Left ventricle myocardium superior (tissue), 1 donor: ENCODE results near the gene CLDN19. TPM values are rescaled to one million over a fixed set of nuclear protein-coding genes. Genes with fewer than 3 reads are reported as not detected.
"Not testable (repeated sequence)": the region's sequence is repeated elsewhere in the genome, so short reads cannot be mapped to it uniquely, and the experiment has no call there.

Source experiments
- ATAC-seq: fragments of 200-7000 bp; cut with Tn5 transposase; one replicate; pipeline ENCODE4 v1.9.1; 2020; ENCODE audit warnings: mild to moderate bottlenecking, moderate library complexity
- DNase-seq: peaks from one replicate; pipeline ENCODE4 v3.0.0-alpha.2; 2020
- intact Hi-C: fragments of 100-400 bp; cut with micrococcal nuclease; formaldehyde crosslinking; loops from one replicate; pipeline ENCODE4 v1.11.0; 2022
- total RNA-seq: library from RNA; stranded (reverse); fragmentation: NEBNext Ultra II Directional; extraction: Animal tissue kit (Norgen Biotek cat#: 25700); gene quantifications from one replicate; pipeline ENCODE4 v1.2.1, GENCODE V29; 2021
- donor health status: DM: no; HTN: yes; CAD: no; lungs with severe emphysema.

The CLDN19 gene
- total RNA-seq, 1 donor from 2014 or later = not detected

- intact Hi-C loops = no loop called here
- ATAC-seq (no peak), DNase-seq (no peak)
Observed at GRCh38 chr1:42765269-42765668, 25.2 kb upstream of the CLDN19 start.

DNA sequence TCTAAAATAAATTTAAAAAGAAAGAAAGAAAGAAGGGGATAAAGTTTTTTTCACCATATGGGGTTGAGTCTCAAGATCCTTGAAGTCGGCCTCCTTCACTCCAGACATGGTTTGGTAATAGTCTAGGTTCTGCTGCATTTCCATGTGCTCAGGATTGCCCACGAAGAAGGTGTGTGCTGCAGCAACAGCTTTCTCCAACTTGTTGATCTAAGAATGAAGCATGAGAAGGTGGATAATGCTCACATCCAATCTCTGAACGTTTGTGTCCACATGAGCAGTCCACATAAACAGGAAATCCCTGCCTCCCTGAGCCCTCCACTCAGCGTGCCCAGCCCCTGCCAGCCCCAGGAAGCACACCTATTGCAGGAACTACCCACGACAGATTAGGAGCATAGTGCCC, 22.2 kb upstream of the CLDN19 start:
- intact Hi-C loops = no loop called here
- DNase-seq (no peak), ATAC-seq (no peak)

GRCh38 chr1:42761567-42761966, 21.5 kb upstream of the CLDN19 start:
- DNase-seq = no peak
- ATAC-seq = no peak
- intact Hi-C loops = no loop called here

DNA sequence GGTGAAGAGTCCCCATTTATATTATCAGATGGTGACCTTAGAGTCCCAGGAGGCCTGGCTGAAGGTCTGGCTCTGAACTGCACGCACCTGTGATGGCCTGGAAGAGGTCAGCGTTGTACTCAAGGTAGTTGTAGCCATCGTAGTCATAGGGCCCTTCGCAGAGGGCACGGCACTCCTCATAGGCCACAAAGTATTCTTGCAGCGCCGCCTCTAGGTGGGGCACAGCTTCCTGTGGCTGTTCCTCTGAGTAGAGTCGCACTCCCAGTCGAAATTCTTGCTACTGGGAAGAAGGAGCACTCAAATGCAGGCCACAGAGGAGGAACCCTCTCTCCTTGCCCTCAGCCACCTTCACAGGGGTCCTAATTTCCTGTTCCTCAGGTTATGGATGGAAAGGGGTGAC, 19.1 kb upstream of the CLDN19 start:
- DNase-seq (no peak), ATAC-seq (no peak)
- intact Hi-C loops = no loop called here

DNA sequence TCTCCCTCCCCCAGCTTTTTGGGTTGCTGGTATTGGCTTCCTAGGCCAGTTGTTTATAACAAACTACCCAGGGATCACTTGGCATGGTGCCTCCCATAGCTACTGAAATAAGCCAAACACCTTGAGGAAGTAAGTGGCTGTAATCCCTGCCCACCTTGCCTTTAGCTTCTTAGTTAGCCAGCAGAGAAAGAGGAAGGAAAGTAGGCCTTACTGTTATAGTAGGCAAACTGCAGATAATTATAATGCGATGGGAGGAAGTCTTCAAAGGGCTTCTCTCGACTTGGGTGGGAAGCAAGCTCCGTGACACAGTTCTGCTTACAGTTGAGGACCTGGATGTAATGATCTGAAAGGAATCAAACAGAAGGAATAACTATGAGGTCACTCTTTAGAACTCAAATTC, 18.6 kb upstream of the CLDN19 start:
- intact Hi-C loops = no loop called here
- DNase-seq (no peak), ATAC-seq (no peak)

DNA sequence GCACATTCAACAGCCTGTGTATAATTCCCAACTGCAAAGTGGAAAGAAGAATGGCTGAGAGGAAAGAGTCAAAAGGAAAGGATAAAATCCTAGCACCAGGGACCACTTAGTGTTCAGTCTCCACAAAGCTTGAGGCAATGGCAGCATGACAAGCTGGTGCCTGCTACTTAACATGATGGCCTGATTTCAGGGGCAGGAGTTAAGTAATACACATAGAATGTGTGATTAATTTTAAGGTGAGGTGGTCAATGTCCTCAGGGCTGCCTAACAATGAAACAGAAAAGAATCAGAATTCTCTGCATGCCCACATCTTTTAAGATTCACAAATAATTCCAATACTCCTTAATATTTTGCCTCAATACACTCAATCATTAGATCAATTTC, 17.8 kb upstream of the CLDN19 start:
- DNase-seq = no peak
- no peak for ATAC-seq
- intact Hi-C loops = no loop called here

GRCh38 chr1:42756956-42757891, 17.2 kb upstream of the CLDN19 start:
- intact Hi-C loops = no loop called here
- peak; percentile 60 for ATAC-seq
- no peak for DNase-seq

DNA sequence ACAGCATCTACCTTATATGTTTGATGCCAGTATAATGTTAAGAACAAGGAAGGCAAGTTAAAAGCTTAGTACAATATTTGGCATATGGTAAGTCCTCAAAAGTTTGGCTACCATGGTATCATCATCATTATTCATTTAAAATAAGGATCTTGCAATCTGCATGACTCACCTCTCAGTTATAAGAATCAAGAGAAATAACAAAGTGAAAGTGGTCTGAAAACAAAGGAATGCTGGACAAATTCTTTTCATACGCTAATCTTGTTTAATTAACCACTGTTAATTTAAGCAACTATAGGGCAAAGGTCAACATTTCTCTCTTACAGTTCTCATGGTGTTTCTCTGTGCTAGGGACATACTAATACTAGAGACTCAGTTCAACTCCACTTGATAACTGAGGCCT, 13.0 kb upstream of the CLDN19 start:
- ATAC-seq (no peak), DNase-seq (no peak)
- intact Hi-C loops = no loop called here

- DNase-seq (no peak), ATAC-seq (no peak)
- intact Hi-C loops = no loop called here
Observed at GRCh38 chr1:42752284-42752683, 12.2 kb upstream of the CLDN19 start.

- DNase-seq, ATAC-seq, intact Hi-C loops: not testable (repeated sequence)
Observed at GRCh38 chr1:42751511-42752070, 11.6 kb upstream of the CLDN19 start.

GRCh38 chr1:42750041-42750440, 10.0 kb upstream of the CLDN19 start:
- DNase-seq (no peak), ATAC-seq (no peak)
- intact Hi-C loops = no loop called here

DNA sequence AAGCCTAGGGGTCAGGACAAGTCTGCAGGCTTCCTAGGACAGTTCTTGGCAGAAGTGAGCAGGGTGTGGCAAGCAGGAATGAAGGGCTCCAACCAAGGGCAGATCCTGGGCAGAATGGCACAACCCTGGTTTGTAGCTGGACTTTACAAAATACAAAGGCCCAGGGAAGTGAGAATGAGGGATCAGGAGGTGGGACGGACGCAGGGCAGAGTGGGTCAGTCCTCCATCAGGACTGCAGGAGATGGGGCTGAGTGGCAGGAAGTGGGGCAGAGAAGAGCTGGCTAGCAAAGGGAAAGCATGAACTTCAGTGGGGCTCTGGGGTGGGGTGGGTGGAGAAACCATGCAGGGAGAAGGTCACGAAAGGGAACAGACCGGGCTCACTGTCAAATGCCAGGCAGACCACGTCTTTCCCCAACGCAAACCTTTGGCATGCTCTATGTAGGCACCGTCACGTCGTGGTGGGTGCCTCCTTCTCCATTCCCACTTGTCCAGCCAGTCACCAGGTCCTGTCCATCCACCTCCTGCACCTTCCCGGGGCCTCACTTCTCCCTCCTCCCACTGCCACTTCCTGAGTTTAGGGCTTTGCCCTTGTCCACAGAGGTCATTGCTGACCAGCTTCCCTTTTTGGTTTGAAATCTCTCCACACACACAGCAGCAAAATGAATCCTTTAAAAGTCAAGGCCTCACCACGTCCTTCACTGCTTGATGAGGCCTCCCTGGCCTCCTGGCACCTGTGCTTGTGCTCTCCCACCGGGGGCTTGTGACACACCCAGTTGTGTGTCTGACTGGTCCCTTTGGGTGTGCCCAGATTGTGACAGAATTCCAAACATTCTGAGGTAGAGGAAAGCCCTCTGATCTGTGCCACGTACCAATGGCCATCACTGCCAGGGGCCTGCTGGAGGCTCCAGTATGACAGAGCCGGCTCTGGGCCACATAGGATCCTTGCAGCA, 8.7 kb upstream of the CLDN19 start:
- intact Hi-C loops = loop anchor here (10.0 kb wide), 1 partner anchor 174 kb away; no protein-coding TSS in a partner anchor
- DNase-seq (no peak), ATAC-seq (no peak)

- DNase-seq (no peak), ATAC-seq (no peak)
- intact Hi-C loops = loop anchor here (10.0 kb wide), 1 partner anchor 173 kb away; no protein-coding TSS in a partner anchor
Observed at GRCh38 chr1:42748021-42748420, 8.0 kb upstream of the CLDN19 start.

DNA sequence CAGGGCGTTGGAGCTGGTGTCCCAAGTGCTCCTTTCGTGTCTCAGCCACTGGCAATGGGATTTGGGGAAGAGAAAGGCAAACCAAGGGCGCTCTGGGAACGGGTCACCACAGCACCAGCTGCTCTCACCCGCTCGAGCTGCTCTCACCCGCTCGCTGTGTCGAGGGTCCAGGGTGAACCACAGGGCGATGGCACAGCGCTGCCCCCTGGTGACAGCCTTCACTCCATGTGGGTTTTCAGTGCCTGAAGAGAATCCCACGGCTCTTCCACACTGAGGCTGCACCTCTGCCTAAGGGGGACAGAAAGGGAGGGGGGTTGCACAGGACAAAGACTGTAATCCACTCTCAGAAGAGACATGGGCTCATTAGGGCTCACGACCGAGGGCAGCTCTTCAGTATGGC, 7.1 kb upstream of the CLDN19 start:
- DNase-seq (peak; percentile 74), ATAC-seq (peak; percentile 75)

DNA sequence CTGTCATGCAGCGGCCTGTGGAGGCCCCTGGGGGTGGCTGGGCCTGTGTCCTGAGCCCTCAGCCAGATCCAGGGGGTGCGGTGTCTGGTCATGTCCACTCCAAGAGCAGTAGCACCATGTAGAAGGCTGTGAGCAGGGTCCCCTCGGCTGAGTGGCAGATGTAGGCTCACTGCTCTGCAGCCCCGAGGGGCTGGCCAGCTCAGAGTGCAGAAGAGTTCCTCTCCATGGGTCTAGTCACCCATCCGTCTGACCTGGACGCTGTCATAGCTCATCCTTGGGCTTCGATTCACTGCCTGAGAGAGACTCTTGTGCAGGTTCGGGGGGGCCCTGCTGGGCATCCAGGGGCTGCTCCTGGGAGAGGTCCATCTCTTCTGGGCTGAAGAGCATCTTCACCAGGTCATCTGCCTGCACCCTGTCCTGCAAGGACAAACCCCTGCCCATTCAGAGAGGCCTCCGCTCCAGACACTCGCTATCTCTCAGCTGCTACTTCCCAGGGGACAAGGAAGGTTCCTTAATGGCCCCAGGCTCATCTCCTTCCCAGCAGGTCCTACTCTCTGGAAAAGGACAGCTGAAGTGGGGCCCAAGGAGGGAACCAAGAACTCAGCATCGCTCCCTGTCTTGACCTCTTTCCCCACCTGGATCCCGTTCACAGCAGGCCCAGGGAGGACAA, 6.5 kb upstream of the CLDN19 start:
- ATAC-seq (no peak), DNase-seq (no peak)

More for the DNA sequence above, 7.1 kb upstream of the CLDN19 start:
- intact Hi-C loops = loop anchor here (10.0 kb wide), 1 partner anchor 172 kb away; no protein-coding TSS in a partner anchor

DNA sequence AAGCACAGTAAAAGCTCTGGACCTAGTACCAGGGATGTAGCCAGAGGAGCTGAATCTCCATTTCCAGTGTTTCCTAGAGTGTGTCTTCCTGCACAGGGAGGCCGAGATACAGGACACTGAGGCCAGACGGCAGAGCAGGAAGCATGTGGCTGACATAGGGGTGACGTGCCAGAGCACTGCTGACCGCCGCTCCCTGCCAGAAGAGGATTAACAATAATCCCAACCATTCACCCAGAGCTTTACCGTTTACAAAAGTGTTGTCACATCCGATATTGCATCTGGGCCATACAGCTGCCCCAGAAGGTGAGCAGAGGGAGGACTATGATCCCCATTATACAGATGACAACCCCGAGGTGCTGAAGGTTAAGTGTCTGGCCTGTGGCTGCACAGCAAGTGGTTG, 5.8 kb upstream of the CLDN19 start:
- intact Hi-C loops = loop anchor here (10.0 kb wide), 1 partner anchor 171 kb away; no protein-coding TSS in a partner anchor

More for the DNA sequence above, 6.5 kb upstream of the CLDN19 start:
- intact Hi-C loops = loop anchor here (10.0 kb wide), 1 partner anchor 172 kb away; no protein-coding TSS in a partner anchor

DNA sequence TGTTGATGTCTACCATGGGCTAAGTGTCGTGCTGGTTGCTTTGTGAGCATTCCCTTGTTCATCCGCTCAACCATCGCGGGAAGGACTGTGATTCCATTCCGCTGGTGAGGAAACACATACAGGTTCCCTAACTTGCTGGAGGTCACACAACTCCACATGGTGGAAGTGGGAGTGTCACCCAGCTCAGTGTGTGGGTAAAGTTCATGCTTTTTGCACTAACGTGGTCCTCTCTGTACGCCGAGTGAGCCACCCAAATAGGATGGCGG, 4.0 kb upstream of the CLDN19 start:
- DNase-seq (no peak), ATAC-seq (no peak)
- intact Hi-C loops = loop anchor here (10.0 kb wide), 1 partner anchor 169 kb away; no protein-coding TSS in a partner anchor

More for the DNA sequence above, 5.8 kb upstream of the CLDN19 start:
- DNase-seq = no peak
- no peak for ATAC-seq

DNA sequence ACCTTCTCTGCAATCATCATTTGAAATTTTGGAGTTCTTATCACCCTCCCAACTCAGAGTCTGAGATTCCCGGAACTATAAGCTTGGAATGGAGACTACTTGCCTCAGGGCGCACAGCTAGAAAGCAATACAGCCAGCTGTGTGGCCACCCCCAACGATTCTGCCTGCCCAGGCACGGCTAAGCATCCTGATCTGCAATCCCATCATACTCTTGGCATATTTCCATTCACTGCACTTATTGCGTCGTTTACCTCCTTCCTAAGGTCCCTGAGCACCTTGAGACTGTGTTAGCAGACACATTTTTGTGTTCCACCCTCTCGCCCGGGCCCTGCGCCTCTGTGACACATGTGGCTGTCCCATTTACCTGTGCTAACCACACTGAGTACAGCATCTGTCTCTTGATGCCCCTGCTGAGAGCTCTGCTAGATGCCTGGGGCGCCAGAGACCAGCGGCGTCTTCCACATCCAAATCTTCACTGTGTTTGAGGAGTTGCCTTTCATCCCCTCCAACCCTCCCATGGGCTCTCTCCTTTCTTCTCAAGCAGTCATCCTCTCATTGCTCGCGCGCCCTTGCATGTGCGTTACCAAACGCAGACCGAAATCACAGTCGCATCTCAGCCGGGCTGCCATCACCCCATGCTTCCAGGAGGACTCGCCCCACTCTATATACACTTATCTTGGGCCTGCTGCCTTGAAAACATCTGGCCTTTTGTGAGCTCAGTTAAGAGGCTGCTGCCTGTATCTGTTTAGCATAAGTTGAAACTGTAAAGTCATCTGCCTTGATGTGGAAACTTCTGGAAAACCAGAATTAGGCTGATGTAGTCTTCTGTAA, 3.5 kb upstream of the CLDN19 start:
- no peak for DNase-seq
- intact Hi-C loops = loop anchor here (10.0 kb wide), 1 partner anchor 169 kb away; no protein-coding TSS in a partner anchor
- no peak for ATAC-seq
